ENCODE measurements around the gene SMKR1.
"Not testable (repeated sequence)": the region's sequence is repeated elsewhere in the genome, so short reads cannot be mapped to it uniquely, and the experiment has no call there.

Gene SMKR1

DNA sequence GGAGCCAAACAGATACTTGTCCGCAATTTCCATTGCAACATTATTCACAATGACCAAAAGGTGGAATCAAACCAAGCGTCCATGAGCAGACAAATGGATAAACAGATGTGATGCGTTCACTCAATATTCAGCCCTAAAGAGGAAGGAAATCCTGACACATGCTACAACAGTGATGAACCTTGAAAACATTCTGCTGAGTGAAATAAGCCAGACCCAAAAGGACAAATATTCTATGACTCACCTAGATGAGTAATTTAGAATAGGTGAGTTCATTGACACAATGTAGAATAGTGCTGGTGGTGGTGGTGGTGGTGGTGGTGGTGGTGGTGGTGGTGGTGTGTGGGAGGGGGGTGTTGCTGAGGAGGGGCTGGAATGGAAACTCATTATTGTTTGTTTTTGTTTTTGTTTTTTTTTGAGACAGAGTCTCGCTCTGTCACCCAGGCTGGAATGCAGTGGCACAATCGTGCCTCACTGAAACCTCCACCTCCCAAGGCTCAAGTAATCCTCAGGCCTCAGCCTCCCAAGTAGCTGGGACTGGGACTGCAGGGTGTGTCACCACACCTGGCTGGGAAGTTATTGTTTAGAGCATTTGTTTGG lies 28.6 kb downstream of the SMKR1 start:
- peak; percentile 23 to 27 for DNase-seq

GRCh38 chr7:129531721-129532120 lies 29.4 kb downstream of the SMKR1 start:
- DNase-seq, result no peak

- no peak for DNase-seq
Measured at GRCh38 chr7:129532375-129532774, 30.0 kb downstream of the SMKR1 start.

DNA sequence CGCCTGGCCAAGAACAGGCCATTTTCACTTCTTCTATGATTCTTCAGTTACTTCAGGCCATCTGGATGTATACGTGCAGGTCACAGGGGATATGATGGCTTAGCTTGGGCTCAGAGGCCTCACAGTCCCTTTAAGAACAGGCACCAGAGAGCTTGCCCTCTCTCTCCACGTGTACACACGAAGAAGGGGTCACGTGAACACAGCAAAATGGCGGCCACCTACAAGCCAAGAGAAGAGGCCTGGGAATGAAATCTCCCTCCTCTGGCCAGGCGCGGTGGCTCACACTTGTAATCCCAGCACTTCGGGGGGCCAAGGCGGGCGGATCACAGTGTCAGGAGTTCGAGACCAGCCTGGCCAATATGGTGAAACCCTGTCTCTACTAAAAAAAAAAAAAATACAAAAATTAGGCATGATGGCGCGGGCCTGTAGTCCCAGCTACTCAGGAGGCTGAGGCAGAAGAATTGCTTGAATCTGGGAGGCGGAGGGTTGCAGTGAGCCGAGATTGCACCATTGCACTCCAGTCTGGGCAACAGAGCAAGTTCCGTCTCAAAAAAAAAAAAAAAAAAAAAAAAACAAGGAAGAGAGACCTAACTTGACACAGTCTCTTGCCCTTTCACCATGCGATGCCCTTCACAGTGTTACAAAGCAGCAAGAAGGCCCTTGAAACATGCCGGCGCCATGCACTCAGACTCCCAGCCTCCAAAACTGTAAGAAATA lies 32.4 kb downstream of the SMKR1 start:
- DNase-seq, result not testable (repeated sequence)

GRCh38 chr7:129535896-129536295 lies 33.6 kb downstream of the SMKR1 start:
- DNase-seq, result no peak

- no peak for DNase-seq
Measured at GRCh38 chr7:129536323-129536722, 34.0 kb downstream of the SMKR1 start.

DNA sequence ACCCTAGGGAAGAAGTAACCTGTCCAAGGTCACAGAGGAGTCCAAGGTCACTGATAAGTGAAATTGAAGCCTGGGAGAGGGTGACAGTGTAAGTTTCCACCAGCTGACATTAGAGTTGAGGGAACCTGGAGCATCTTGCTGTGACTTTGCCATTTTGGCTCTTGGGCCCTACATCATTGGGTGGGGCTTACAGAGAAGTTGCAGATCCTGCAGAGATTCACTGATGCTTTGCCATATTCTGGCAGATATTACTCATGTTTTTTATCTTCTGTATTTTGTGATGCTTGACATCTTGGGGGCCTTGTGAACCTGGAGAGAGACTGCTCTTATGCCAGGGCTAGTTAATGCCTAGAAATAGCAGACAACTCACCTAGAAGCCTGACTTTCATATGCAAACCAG lies 36.5 kb downstream of the SMKR1 start:
- DNase-seq, result no peak

GRCh38 chr7:129540340-129540739 lies 38.0 kb downstream of the SMKR1 start:
- DNase-seq, result no peak

- no peak for DNase-seq
Measured at GRCh38 chr7:129544700-129545099, 42.4 kb downstream of the SMKR1 start.

GRCh38 chr7:129550693-129551360 lies 48.5 kb downstream of the SMKR1 start:
- DNase-seq, result no peak

- DNase-seq, result peak; percentile 7 to 22
Measured at GRCh38 chr7:129553899-129554461, 51.6 kb downstream of the SMKR1 start.

DNA sequence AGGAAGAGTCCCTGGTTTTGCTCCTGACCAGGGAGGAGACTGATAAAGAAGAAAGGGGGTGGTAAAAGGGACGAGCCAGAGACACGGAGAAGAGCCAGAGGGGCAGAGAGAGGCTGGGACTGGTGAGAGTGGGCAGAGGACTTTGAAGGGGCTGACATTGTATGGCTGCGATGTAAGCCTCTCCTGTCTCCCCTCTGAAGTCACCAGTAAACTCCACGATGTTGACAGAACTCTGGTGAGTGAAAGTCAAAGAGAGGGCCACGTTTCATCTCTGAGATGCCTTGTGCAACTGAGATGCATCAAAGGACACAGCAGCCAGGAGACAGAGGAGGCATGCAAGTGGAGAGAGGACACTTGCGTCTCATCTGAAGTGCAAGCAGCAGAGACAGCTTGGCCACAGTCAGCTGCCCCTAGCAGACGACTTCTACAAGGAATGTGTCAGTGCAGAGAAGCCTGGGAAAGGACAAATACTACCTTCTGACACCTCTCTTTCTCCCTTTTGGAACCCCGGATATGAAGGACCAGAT lies 54.3 kb downstream of the SMKR1 start:
- no peak for DNase-seq

DNA sequence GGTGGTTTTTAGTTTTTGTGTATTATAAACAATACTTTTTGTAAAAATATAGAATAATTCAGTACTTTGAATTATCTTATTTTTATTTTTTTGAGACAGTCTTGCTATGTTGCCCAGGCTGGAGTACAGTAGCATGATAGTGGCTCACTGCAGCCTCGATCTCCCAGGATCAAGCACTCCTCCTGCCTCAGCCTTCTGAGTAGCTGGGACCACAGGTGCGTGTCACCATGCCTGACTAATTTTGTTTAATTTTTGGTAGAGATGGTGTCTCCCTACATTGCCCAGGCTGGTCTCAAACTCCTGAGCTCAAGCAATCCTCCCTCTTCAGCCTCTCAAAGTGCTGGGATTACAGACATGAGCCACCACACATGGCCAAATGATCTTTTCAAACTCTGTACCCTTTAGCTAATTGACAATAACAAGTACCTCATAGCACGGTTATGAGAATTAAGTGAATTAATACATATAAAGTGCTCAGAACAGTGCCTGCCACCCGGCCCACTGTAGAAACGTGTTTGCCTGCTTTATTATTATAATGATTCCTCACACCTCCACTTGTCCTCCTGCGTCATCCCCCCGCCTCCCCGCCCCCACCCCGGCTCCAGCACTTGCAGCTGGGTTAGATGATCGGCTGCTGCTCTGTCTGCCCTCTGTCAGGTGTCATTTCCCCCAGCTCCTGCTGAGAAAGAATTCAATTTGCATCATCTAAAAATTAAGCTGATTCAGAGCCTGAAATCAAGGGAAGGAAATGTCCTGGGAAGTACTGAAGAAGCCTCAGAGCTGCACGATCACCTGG lies 55.6 kb downstream of the SMKR1 start:
- no peak for DNase-seq

DNA sequence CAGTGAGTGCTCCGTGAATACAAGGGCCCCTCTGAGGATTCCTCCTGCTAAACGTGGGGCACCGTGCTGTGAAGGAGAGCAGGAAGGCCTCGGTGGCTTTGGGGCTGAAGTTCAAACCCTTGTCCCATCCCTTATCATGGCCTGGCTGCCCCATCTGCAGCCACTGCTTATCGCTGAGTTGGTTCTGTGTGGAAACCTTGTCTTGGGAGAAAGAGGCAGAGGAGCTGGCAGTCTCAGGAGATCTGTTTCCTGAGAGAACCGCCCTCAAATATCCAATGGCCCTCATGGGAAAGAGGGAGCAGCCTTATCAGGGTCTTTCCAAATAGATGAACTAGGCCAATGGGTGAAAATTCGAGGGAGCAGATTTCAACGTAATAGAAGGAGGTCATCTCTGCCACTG lies 57.2 kb downstream of the SMKR1 start:
- no peak for DNase-seq

GRCh38 chr7:129560831-129561230 lies 58.5 kb downstream of the SMKR1 start:
- DNase-seq, result no peak

DNA sequence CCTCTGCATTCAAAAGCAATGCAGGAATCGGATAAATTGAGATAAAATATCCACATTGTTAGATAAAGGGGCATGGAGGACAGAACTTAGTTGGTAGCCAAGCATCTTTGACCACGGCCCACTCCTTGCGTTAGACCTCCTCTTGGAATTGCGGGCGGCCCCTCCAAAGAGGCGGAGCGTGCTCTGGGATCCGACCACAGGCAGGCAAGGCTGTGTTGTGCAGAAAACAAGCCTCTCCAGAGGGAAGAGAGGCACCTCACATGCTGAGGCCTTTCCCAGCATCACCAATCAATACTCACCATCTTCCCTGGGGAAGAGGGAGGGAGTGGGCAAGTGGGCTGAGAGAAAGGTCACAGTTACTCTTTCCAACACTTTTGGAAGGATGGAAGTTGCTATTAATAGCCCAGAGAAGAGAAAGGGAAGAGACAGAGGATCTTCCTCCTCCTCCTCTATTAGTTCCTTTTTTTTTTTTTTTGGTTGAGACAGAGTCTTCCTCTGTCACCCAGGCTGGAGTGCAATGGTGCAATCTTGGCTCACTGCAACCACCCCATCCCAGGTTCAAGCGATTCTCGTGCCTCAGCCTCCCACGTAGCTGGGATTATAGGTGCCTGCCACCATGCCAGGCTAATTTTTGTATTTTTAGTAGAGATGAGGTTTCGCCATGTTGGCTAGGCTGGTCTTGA lies 59.5 kb downstream of the SMKR1 start:
- DNase-seq, result no peak

Data from stimulated activated CD4-positive, alpha-beta T cell treated with anti-CD3 and anti-CD28 coated beads, Interleukin-2, amount 100 ng/mL, for 48 hours (primary cell).